Gastroesophageal sphincter (tissue), 3 donors: Measurements from ENCODE around the gene NDUFB11.

Experiments
- POLR2AphosphoS5 ChIP-seq: sonication (generic); formaldehyde crosslinking; IDR thresholded peaks from one replicate; pipeline ENCODE4 v1.6.1; 2017; ENCODE audit warnings: antibody characterized with exemption
- TF ChIP-seq, protein P1 (sequence below), 4 experiments: fragments of 200-600 bp in 2 of 4; fragments of 450-650 bp in 2 of 4; sonication (generic) in 1 of 4; IDR thresholded peaks; one replicate each; pipeline ENCODE4 v1.5.1; 2017 to 2019; ENCODE audit warnings: antibody characterized with exemption in 4 of 4, mild to moderate bottlenecking in 2 of 4, moderate library complexity in 2 of 4

DNA sequence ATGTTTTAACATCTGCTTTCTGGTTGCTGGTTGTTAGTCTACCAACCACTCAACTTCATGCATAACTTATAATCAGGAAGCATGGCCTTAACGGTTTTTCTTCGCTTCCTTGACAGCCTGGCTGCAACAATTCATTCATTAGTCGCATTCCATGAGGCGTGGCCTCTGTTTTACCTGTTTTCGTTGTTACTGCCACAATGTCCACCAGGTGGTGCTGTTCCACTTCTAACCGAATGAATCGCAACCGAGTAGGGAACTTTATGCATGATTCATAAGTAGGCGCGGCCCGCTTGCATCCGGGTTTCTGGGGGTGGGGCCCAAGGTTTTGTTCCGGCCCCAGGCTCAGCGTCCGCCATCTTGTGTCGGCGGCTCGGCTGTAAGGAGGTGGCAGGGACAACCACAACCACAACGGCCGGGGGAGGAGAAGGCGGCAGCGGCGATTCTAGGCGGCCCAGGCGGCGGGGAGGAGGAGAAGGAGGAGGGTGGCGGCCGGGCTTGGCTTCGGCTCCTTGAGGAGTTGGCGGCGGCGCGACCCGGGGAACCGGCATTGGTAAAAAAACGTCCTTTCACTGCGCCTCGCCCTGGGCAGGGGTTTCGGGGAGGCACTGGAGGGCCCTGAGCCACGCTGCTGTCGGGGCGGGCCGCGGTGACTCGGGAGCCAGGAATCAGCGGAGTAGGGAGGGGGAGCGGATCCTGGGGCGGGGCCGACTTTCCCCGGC is 49.1 kb upstream of the NDUFB11 start, which contains the start of gene UBA1:
- TF ChIP-seq, protein P1, sequence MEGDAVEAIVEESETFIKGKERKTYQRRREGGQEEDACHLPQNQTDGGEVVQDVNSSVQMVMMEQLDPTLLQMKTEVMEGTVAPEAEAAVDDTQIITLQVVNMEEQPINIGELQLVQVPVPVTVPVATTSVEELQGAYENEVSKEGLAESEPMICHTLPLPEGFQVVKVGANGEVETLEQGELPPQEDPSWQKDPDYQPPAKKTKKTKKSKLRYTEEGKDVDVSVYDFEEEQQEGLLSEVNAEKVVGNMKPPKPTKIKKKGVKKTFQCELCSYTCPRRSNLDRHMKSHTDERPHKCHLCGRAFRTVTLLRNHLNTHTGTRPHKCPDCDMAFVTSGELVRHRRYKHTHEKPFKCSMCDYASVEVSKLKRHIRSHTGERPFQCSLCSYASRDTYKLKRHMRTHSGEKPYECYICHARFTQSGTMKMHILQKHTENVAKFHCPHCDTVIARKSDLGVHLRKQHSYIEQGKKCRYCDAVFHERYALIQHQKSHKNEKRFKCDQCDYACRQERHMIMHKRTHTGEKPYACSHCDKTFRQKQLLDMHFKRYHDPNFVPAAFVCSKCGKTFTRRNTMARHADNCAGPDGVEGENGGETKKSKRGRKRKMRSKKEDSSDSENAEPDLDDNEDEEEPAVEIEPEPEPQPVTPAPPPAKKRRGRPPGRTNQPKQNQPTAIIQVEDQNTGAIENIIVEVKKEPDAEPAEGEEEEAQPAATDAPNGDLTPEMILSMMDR (IDR thresholded peaks at IDR 0.05) = peak; percentile 48 to 93 (median 81)
- TF ChIP-seq POLR2AphosphoS5 = peak; percentile 73
